DOHH2 (cell line): Measurements from ENCODE around the gene GDPD2.

Experiments
- H3F3A ChIP-seq: fragments of 200-600 bp; sonication (generic), shearing (Covaris generic); 2 replicates; pipeline ENCODE4 v1.6.0; 2016; ENCODE audit warnings: antibody characterized with exemption, mild to moderate bottlenecking; ENCODE audit not compliant: control insufficient read depth, insufficient read depth
- H3K27ac ChIP-seq: fragments of 200-600 bp; sonication (generic); 2 replicates; pipeline ENCODE4 v1.5.1; 2014; ENCODE audit warnings: low read depth, mild to moderate bottlenecking, low read length, moderate library complexity
- H3K27me3 ChIP-seq: fragments of 200-600 bp; sonication (generic); 2 replicates; pipeline ENCODE4 v1.6.1; 2014; ENCODE audit warnings: mild to moderate bottlenecking, low read length, mixed read lengths; ENCODE audit not compliant: control insufficient read depth
- H3K36me3 ChIP-seq: fragments of 200-600 bp; sonication (generic); 2 replicates; pipeline ENCODE4 v1.6.1; 2014; ENCODE audit warnings: mild to moderate bottlenecking, low read length, moderate library complexity, mixed read lengths; ENCODE audit not compliant: control insufficient read depth
- H3K4me1 ChIP-seq: fragments of 200-600 bp; sonication (generic); 2 replicates; pipeline ENCODE4 v1.6.1; 2014; ENCODE audit warnings: mild to moderate bottlenecking, low read length, mixed read lengths; ENCODE audit not compliant: control insufficient read depth
- H3K4me2 ChIP-seq: fragments of 200-600 bp; sonication (generic); 2 replicates; pipeline ENCODE4 v1.6.0; 2014; ENCODE audit warnings: mild to moderate bottlenecking, low read length, moderate library complexity
- H3K4me3 ChIP-seq: fragments of 200-600 bp; sonication (generic); 2 replicates; pipeline ENCODE4 v1.5.1; 2014; ENCODE audit warnings: mild to moderate bottlenecking, low read length, mixed read lengths
- H3K79me2 ChIP-seq: fragments of 200-600 bp; sonication (generic); 2 replicates; pipeline ENCODE4 v1.6.1; 2014; ENCODE audit warnings: mild to moderate bottlenecking, low read length, mixed read lengths; ENCODE audit not compliant: control insufficient read depth
- H3K9me2 ChIP-seq: fragments of 200-600 bp; sonication (generic); replicated peaks from 2 replicates; pipeline ENCODE4 v1.6.1; 2014; ENCODE audit warnings: mild to moderate bottlenecking, low read length, mixed read lengths; ENCODE audit not compliant: control insufficient read depth
- H3K9me3 ChIP-seq: fragments of 200-600 bp; sonication (generic); 2 replicates; pipeline ENCODE4 v1.6.1; 2014; ENCODE audit warnings: antibody characterized with exemption, low read length, mixed read lengths; ENCODE audit not compliant: control insufficient read depth, insufficient read depth
- H4K20me1 ChIP-seq: fragments of 200-600 bp; sonication (generic); 2 replicates; pipeline ENCODE4 v1.6.0; 2014; ENCODE audit warnings: low read depth, mild to moderate bottlenecking, antibody characterized with exemption, low read length, moderate library complexity; ENCODE audit not compliant: control insufficient read depth, insufficient read depth
- EZH2phosphoT487 ChIP-seq: fragments of 200-600 bp; sonication (generic); IDR thresholded peaks from 2 replicates; pipeline ENCODE4 v1.6.1; 2017; ENCODE audit warnings: borderline replicate concordance, mild to moderate bottlenecking, antibody characterized with exemption, low read length, moderate library complexity, mixed read lengths
- TF ChIP-seq, protein P1 (sequence below): fragments of 200-600 bp; sonication (generic); IDR thresholded peaks from one replicate; pipeline ENCODE4 v1.5.1; 2014; ENCODE audit warnings: antibody characterized with exemption, mild to moderate bottlenecking, low read depth, low read length; ENCODE audit not compliant: poor library complexity, severe bottlenecking

Gene GDPD2

DNA sequence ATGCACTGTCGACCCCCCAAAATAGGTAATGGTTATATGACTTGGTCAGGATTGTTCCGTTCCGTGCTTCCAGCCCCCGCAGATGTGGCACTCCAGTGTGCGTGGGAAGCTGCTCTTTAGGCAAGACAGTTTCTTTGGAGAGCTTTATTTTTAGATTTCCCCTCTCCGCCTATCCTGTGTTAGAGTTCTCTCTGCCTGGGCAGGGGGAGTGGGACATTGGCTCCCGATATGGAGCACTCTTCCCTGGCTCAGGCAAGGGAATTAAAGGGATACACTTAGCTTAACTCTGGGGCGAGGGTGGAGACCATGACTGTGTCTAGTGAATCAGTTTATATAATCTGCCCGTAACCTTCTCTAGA, 57.5 kb downstream of the GDPD2 start:
- Histone ChIP-seq H3K9me3 (no peaks in the 10 kb centered on the region), H3K4me3 (no peak overlapping the region), H3F3A (no peaks in the 10 kb centered on the region), H3K79me2 (no peaks in the 10 kb centered on the region), H3K27me3 (no peaks in the 10 kb centered on the region), H3K4me1 (no peaks in the 10 kb centered on the region), H3K27ac (no peak overlapping the region), H4K20me1 (no peaks in the 10 kb centered on the region), H3K4me2 (no peak overlapping the region), H3K36me3 (no peaks in the 10 kb centered on the region; the same call in 1 of the 2 replicates), H3K9me2 (no peaks in the 10 kb centered on the region)
- TF ChIP-seq EZH2phosphoT487: no peak
- TF ChIP-seq, protein P1, sequence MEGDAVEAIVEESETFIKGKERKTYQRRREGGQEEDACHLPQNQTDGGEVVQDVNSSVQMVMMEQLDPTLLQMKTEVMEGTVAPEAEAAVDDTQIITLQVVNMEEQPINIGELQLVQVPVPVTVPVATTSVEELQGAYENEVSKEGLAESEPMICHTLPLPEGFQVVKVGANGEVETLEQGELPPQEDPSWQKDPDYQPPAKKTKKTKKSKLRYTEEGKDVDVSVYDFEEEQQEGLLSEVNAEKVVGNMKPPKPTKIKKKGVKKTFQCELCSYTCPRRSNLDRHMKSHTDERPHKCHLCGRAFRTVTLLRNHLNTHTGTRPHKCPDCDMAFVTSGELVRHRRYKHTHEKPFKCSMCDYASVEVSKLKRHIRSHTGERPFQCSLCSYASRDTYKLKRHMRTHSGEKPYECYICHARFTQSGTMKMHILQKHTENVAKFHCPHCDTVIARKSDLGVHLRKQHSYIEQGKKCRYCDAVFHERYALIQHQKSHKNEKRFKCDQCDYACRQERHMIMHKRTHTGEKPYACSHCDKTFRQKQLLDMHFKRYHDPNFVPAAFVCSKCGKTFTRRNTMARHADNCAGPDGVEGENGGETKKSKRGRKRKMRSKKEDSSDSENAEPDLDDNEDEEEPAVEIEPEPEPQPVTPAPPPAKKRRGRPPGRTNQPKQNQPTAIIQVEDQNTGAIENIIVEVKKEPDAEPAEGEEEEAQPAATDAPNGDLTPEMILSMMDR: no peak

DNA sequence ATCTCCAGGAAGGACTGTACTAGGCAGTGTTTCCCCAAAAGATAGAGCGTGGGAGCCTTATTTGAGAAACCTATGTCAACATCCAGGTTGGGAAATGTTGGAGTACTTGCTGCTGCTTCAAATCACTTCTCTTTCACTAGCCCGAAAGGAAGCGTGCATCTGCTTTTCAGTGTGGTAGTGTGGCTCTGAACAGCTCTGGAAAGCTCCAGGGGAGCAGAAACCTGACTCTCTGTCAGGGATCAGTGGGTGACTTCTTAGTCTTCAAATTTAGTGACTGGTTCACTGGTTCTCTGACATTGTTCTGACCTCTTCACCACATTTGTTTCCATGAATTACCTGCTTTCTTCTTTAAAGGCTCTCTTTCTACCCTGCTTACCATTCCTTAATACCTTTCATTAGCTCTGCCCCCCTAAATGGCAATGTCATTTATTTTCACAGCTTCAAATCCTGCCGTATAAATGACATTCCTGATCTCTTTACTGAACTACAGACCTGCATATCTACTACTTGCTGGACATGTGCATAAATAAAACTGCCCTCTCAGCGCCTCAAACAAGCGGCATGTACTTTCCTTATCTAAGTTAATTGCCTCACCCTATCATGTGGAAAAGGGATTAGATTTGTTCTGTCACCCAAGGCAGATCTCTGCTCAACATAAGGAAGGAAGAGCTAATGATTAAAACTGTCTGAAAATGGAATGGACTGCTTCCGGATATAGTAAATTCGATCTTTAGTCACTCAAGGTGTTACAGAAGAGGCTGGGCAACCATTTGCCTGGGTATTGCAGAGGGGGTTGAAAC, 58.6 kb downstream of the GDPD2 start:
- Histone ChIP-seq H3K27ac (no peak overlapping the region), H3K9me2 (no peaks in the 10 kb centered on the region), H4K20me1 (no peaks in the 10 kb centered on the region), H3K36me3 (no peaks in the 10 kb centered on the region; the same call in 1 of the 2 replicates), H3F3A (no peaks in the 10 kb centered on the region), H3K27me3 (no peaks in the 10 kb centered on the region), H3K4me1 (no peaks in the 10 kb centered on the region), H3K79me2 (no peaks in the 10 kb centered on the region), H3K4me2 (no peak overlapping the region), H3K4me3 (no peak overlapping the region), H3K9me3 (no peaks in the 10 kb centered on the region)
- no peak for TF ChIP-seq EZH2phosphoT487
- TF ChIP-seq, protein P1: no peak

DNA sequence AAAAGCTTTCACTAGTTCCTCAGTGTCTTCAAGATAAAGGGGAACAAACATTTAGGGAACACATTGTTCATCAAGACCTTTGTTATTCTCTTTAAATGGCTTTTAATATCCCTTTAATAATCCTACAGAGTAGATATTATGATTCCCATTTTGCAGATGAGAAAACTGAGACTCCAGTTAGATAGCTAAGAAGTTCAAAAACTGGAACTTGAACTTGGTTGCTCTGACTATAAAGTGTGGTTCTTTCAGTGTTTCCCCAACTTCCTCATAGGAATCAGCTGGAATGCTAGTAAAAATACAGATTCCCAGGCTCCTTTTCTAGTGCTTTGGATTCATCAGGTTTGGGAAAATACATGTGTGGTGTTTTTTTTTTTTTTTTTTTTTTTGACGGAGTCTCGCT, 59.2 kb downstream of the GDPD2 start:
- Histone ChIP-seq H3K79me2 (no peaks in the 10 kb centered on the region), H3K36me3 (no peaks in the 10 kb centered on the region; the same call in 1 of the 2 replicates), H3K4me2 (no peak overlapping the region)

More for the DNA sequence above, 59.2 kb downstream of the GDPD2 start:
- Histone ChIP-seq H3K27me3 (no peaks in the 10 kb centered on the region), H3K27ac (no peak overlapping the region), H3K9me2 (no peaks in the 10 kb centered on the region), H3F3A (no peaks in the 10 kb centered on the region), H3K9me3 (no peaks in the 10 kb centered on the region), H4K20me1 (no peaks in the 10 kb centered on the region), H3K4me1 (no peaks in the 10 kb centered on the region), H3K4me3 (no peak overlapping the region)
- TF ChIP-seq, protein P1: no peak
- no peak for TF ChIP-seq EZH2phosphoT487
